ENCODE data around the gene CACNG3. TPM values are rescaled to one million over a fixed set of nuclear protein-coding genes. Genes with fewer than 3 reads are reported as not detected.
"Not testable (repeated sequence)": the region's sequence is repeated elsewhere in the genome, so short reads cannot be mapped to it uniquely, and the experiment has no call there.

CACNG3 gene
- total RNA-seq, 1 donor from 2014 or later = not detected

DNA sequence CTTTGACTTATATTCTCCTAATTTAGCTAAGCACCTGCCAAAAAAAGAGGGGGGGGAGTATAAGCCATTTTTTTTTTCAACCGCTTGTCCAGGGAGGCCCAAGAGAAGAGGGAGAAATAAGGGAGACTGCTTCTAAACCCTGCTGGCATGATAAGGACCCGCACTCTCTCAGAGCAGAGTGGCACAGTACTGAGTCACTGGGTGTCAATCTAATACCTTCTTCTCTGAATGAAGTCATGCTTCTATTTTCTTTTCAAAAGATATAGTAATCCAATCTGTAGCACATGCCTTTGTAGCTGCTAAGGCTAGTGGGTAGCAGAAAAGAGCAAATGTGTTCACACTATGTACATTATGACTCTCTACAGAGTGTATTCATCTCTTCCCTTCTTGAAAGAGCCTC is 34.9 kb upstream of the CACNG3 start:
- DNase-seq (ENCODE audit: low read depth) = no peak
- no peak for TF ChIP-seq CTCF (conservative IDR thresholded peaks at IDR 0.05; ENCODE audit: low read depth, low read length)
- no peak overlapping the region for H3K4me3 ChIP-seq (ENCODE audit: low read depth, low read length)

GRCh38 chr16:24228514-24228913 is 27.6 kb upstream of the CACNG3 start:
- no peak for DNase-seq (ENCODE audit: low read depth)
- no peak overlapping the region for H3K4me3 ChIP-seq (ENCODE audit: low read depth, low read length)
- TF ChIP-seq CTCF (conservative IDR thresholded peaks at IDR 0.05; ENCODE audit: low read depth, low read length) = no peak

- no peak for TF ChIP-seq CTCF (conservative IDR thresholded peaks at IDR 0.05; ENCODE audit: low read depth, low read length)
- no peak for DNase-seq (ENCODE audit: low read depth)
- no peak overlapping the region for H3K4me3 ChIP-seq (ENCODE audit: low read depth, low read length)
Measured at GRCh38 chr16:24232936-24233335, 23.2 kb upstream of the CACNG3 start.

DNA sequence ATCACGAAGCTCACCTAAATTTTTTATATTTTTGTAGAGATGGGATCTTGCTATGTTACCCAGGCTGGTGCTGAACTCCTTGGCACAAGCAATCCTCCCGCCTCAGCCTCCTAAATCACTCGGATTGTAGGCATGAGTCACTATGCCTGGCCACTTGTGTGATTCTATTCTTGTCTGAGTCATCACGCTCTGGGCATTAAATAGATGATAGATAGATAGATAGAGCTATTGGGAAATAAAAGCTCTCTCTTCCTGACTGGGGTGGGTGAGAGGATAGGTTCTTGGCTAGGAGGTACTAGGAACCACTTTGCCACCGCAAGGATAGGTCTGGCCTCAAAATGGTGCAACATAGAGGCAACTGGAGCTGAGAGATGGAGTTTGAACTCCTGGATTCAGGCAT is 21.4 kb upstream of the CACNG3 start:
- TF ChIP-seq CTCF (conservative IDR thresholded peaks at IDR 0.05; ENCODE audit: low read depth, low read length) = no peak
- DNase-seq (ENCODE audit: low read depth) = no peak
- no peak overlapping the region for H3K4me3 ChIP-seq (ENCODE audit: low read depth, low read length)

- no peak for DNase-seq (ENCODE audit: low read depth)
- no peak for TF ChIP-seq CTCF (conservative IDR thresholded peaks at IDR 0.05; ENCODE audit: low read depth, low read length)
- H3K4me3 ChIP-seq (ENCODE audit: low read depth, low read length) = no peak overlapping the region
Measured at GRCh38 chr16:24235806-24236205, 20.3 kb upstream of the CACNG3 start.

GRCh38 chr16:24238846-24239245 is 17.3 kb upstream of the CACNG3 start:
- not testable (repeated sequence) for DNase-seq (ENCODE audit: low read depth); H3K4me3 ChIP-seq (ENCODE audit: low read depth, low read length)

DNA sequence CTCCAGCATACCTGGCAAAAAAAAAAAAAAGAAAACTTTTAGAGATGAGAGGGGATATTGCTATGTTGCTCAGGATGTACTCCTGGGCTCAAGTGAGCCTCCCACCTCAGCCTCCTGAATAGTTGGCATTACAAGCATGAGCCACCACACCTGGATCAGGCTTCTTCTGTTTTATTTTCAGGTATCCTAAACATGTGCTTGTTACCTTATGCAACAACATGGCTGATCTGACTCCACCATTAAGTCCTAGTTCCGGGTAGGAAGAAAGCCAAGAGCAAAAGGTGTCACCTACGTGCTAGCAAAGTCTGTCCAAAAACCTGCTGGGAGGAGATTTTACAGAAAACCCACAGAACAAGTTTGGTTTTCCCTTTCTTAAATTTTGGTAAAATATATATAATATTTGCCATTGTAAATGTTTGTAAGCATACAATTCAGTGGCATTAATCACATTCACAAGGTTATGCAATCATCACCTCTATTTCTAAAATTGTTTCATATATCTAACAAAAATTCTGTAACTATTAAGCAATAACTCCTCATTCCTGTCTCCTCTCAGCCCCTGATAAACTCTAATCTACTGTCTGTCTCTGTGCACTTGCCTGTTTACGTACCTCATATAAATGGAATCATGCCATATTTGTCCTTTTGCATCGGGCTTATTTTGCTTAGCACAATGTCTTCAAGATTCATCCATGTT is 9.1 kb upstream of the CACNG3 start:
- TF ChIP-seq CTCF (conservative IDR thresholded peaks at IDR 0.05; ENCODE audit: low read depth, low read length) = no peak
- H3K4me3 ChIP-seq (ENCODE audit: low read depth, low read length) = no peak overlapping the region
- DNase-seq (ENCODE audit: low read depth) = no peak

All from epithelial cell of proximal tubule (primary cell).